GM21528 (cell line): ENCODE data around the gene MTR.

Source experiments
- ATAC-seq: cut with Tn5 transposase; IDR thresholded peaks from one replicate; pipeline ENCODE4 v1.9.1; 2021; ENCODE audit warnings: mild to moderate bottlenecking, moderate library complexity; ENCODE audit not compliant: unreplicated experiment, low FRiP score

MTR gene

DNA sequence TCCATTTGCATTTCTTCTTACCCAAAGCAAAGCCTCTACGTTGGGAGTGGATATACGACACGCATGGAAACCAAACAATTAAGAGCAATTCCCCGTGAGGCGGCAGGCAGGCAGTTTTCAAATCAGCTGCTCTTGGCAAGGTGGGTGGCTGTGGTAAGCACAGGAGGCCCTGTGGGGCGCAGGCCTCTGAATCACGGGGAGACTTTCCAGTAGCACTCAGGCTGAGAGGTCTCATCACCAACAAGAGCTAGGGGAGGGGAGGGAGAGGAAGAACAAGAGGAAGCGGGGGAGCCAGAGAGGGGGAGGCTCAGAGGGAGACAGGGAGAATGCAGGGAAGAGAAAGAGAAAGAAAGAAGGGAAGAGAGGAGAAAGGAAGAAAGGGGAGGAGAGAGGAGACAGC is 152.7 kb downstream of the MTR start:
- ATAC-seq = no peak

DNA sequence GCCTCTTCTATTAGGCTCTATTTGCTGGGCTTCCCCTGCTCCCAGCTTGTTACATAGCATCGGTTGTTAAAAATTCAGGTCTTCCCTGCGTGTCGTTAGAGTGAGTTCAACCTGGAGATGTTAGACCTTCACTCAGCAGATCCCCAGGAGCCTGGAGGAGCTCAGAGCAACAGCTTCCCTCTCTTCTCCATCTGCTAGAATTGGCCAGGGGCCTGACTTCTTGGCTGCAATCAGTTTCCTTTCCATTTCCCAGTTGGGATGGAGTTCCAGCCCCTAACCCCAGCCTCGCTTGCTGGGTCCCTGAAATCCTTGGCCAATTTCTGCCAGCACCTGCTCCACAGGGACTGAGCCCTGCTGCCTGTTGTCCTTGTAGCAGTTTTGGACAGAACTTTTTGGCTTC is 153.3 kb downstream of the MTR start:
- ATAC-seq = no peak

DNA sequence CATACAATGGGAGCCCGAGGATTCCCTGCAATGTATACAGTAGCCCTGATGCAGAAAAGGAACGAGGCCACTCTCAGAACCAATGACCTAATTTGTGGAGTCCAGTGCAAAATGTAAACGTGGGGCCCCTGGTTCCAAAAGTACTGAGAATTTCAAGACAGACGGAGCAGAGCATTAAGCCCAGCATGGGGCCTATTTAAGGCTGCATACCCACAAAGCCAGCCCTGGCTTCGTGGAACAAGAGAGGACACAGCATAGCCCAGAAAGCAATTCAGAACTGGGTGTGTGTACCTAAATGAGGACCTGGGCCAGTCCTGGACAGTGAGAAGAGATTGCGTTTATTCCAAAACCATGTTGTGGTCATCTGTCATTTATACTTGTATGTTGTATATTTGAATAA is 153.9 kb downstream of the MTR start:
- ATAC-seq = no peak

DNA sequence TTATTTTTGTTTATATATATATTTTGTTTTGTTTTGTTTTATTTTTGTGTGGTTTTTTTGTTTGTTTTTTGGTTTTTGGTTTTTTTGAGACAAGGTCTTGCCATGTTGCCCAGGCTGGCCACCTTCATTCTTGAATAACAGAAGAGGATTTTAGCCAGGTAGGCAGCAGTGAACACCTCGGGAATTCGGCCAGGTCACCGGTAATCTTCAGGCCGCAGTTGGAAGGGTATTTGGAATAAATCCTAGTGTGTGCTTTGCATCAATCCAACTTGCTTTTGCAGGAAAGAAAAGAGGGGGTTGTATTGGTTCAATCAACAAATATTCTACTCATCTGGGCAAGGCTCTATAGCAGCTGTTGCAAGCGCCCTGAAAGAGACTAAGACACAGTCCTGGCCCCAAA is 155.3 kb downstream of the MTR start:
- no peak for ATAC-seq

DNA sequence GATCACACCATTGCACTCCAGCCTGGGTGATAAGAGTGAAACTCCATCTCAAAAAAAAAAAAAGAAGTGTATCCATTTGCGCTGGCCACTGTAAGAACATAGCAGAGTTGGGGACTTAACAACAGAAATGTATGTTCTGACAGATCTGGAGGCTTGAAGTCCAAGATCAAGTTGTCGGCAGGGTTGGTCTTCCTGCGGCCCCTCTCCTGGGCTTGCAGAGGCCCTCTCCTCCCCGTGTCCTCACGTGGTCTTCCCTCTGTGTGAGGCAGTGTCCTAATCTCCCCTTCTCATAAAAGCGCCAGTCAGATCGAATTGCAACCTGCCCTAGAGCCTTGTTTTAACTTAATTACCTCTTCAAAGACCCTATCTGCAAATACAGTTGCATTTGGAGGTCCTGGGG is 156.6 kb downstream of the MTR start:
- ATAC-seq = no peak

DNA sequence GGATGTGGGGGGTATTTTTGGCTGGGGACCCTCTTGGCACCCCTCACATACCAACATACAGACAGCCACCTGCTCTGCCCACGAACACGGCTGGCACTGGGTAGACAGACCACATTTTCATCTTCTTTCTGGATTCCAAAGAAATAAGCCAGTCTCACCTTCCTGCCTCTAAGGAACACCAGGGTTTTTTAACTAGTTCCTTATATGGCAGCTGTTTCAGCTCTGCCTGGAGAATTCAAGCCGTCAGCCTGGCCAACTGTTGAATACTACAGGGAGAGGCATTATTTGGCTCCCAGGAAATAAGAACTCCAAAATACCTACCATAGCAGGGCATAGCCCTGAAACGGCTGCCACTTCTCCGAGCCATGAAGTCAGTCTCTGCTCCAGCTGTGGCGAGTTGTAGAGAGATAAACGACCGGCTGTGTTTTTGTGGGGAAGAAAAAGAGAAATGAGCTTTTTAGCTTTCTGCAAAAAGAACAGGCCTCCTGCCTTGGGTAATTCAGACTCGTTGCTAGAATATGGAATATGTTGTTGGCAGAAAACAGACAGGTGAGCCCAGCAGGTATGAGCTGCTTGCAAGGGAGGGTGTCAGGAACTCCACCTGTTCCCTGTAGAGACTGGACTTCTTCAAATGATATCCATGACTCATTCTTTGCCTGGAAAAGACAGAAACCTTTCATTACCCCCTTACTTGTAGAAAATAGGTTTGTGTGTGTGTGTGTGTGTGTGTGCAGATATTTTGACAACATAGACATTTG is 157.3 kb downstream of the MTR start:
- no peak for ATAC-seq

DNA sequence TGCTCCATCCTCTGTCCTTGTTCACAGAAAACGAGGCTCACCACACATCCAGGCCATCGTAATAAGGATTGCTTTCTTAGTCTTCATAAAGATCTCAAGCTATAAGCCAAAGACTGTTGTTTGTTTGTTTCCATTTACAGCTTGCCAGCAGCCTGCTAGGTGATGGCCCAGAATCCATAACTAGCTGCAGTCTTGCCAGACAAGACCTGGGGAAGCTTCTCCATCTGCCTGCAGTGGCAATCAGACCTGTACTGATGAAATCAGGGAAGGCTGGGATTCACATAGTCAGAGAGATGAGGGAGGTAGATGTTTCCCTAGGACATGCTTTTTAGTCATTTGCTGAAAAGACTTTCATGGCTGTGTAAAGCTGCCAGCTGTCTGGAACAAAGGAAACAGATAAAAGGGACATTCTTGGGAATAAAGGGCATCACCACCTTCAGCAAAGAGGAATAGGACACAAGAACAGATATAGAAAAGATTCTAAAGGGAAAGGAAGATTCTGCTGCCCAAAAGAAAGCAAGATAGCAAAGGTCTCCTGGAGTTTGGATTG is 158.1 kb downstream of the MTR start:
- ATAC-seq = no peak
